BLaER1 (cell line): Measurements from ENCODE around the gene CATSPERZ.

ENCODE experiments used
- H3K27ac ChIP-seq: shearing (Covaris generic); formaldehyde crosslinking; 2 replicates; pipeline ENCODE4 v1.8.1; 2022
- H3K27me3 ChIP-seq: shearing (Covaris generic); formaldehyde crosslinking; 2 replicates; pipeline ENCODE4 v1.8.1; 2022
- H3K36me3 ChIP-seq: shearing (Covaris generic); formaldehyde crosslinking; 2 replicates; pipeline ENCODE4 v1.8.1; 2022
- H3K4me1 ChIP-seq: shearing (Covaris generic); formaldehyde crosslinking; 2 replicates; pipeline ENCODE4 v1.8.1; 2022
- H3K4me2 ChIP-seq: shearing (Covaris generic); formaldehyde crosslinking; 2 replicates; pipeline ENCODE4 v1.8.1; 2022
- H3K4me3 ChIP-seq: shearing (Covaris generic); formaldehyde crosslinking; 2 replicates; pipeline ENCODE4 v1.8.1; 2022
- H3K9ac ChIP-seq: shearing (Covaris generic); formaldehyde crosslinking; 2 replicates; pipeline ENCODE4 v1.8.1; 2022
- H3K9me3 ChIP-seq: shearing (Covaris generic); formaldehyde crosslinking; 2 replicates; pipeline ENCODE4 v1.8.1; 2022
- H4K20me1 ChIP-seq: shearing (Covaris generic); formaldehyde crosslinking; 2 replicates; pipeline ENCODE4 v1.8.1; 2022
- Cebpa-rat ChIP-seq: shearing (Covaris generic); IDR thresholded peaks from 2 replicates; pipeline ENCODE4 v1.8.1; 2022

CATSPERZ gene

GRCh38 chr11:64299847-64300648 is at the start of gene CATSPERZ:
TSS of gene CATSPERZ (plus strand) at chr11:64300358. CDS start at chr11:64300411, 53 bp downstream.
- H3K9me3 ChIP-seq = no peaks in the 10 kb centered on the region
- H3K4me2 ChIP-seq = peak within 1 kb of the TSS; percentile 94
- no peak within 1 kb of the TSS for H3K9ac ChIP-seq
- no peaks in the 10 kb centered on the region for H3K36me3 ChIP-seq
- no peak for TF ChIP-seq Cebpa-rat
- no peak within 1 kb of the TSS for H3K27ac ChIP-seq
- H4K20me1 ChIP-seq = peaks cover 53% of the 10 kb centered on the region
- peaks cover 32% of the 10 kb centered on the region for H3K4me1 ChIP-seq
- H3K27me3 ChIP-seq = peaks cover 70% of the 10 kb centered on the region
- peak within 1 kb of the TSS; percentile 59 for H3K4me3 ChIP-seq

- peak overlapping the region; percentile 97 for H3K27ac ChIP-seq
- H3K4me1 ChIP-seq = peaks cover 66% of the 10 kb centered on the region
- H3K36me3 ChIP-seq = peaks cover 15% of the 10 kb centered on the region
- peak overlapping the region; percentile 86 for H3K9ac ChIP-seq
- H3K27me3 ChIP-seq = no peaks in the 10 kb centered on the region
- TF ChIP-seq Cebpa-rat = no peak
- H3K9me3 ChIP-seq = no peaks in the 10 kb centered on the region
- H3K4me3 ChIP-seq = peak overlapping the region; percentile 92
- peaks cover 35% of the 10 kb centered on the region for H4K20me1 ChIP-seq
- peak overlapping the region; percentile 97 for H3K4me2 ChIP-seq
Measured at GRCh38 chr11:64250415-64251015, 49.6 kb upstream of the CATSPERZ start.

- Histone ChIP-seq H3K9ac (peak within 1 kb of the TSS; percentile 86), H3K27me3 (no peaks in the 10 kb centered on the region), H3K4me1 (peaks cover 66% of the 10 kb centered on the region), H3K9me3 (no peaks in the 10 kb centered on the region), H3K27ac (peak within 1 kb of the TSS; percentile 97), H3K4me2 (peak within 1 kb of the TSS; percentile 97), H4K20me1 (peaks cover 33% of the 10 kb centered on the region), H3K4me3 (peak within 1 kb of the TSS; percentile 92), H3K36me3 (peaks cover 22% of the 10 kb centered on the region)
- TF ChIP-seq Cebpa-rat = no peak
Measured at GRCh38 chr11:64251016-64251752, 49.0 kb upstream of the CATSPERZ start, which contains the start of gene PLCB3. TSS of gene PLCB3 (plus strand) at chr11:64251530. CDS start at chr11:64251650, 120 bp downstream.

GRCh38 chr11:64251753-64252002 is 48.5 kb upstream of the CATSPERZ start:
- Histone ChIP-seq H3K36me3 (peaks cover 27% of the 10 kb centered on the region), H3K27me3 (no peaks in the 10 kb centered on the region), H4K20me1 (peaks cover 33% of the 10 kb centered on the region), H3K9ac (peak overlapping the region; percentile 86), H3K9me3 (no peaks in the 10 kb centered on the region), H3K4me2 (peak overlapping the region; percentile 97), H3K4me3 (peak overlapping the region; percentile 92), H3K4me1 (peaks cover 66% of the 10 kb centered on the region), H3K27ac (peak overlapping the region; percentile 97)
- TF ChIP-seq Cebpa-rat = no peak

- H3K36me3 ChIP-seq = peaks cover 33% of the 10 kb centered on the region
- peak overlapping the region; percentile 86 for H3K9ac ChIP-seq
- H3K4me2 ChIP-seq = peak overlapping the region; percentile 97
- no peak for TF ChIP-seq Cebpa-rat
- no peaks in the 10 kb centered on the region for H3K9me3 ChIP-seq
- peaks cover 66% of the 10 kb centered on the region for H3K4me1 ChIP-seq
- peaks cover 33% of the 10 kb centered on the region for H4K20me1 ChIP-seq
- peak overlapping the region; percentile 97 for H3K27ac ChIP-seq
- H3K27me3 ChIP-seq = no peaks in the 10 kb centered on the region
- peak overlapping the region; percentile 92 for H3K4me3 ChIP-seq
Measured at GRCh38 chr11:64252003-64252872, 47.9 kb upstream of the CATSPERZ start.

GRCh38 chr11:64253043-64253442 is 47.1 kb upstream of the CATSPERZ start:
- no peaks in the 10 kb centered on the region for H3K27me3 ChIP-seq
- peak overlapping the region; percentile 86; the same call in 1 of the 2 replicates for H3K9ac ChIP-seq
- peaks cover 33% of the 10 kb centered on the region for H4K20me1 ChIP-seq
- peaks cover 58% of the 10 kb centered on the region for H3K4me1 ChIP-seq
- H3K4me3 ChIP-seq = peak overlapping the region; percentile 92
- H3K9me3 ChIP-seq = no peaks in the 10 kb centered on the region
- no peak overlapping the region for H3K27ac ChIP-seq
- peak overlapping the region; percentile 97 for H3K4me2 ChIP-seq
- TF ChIP-seq Cebpa-rat = no peak
- peaks cover 41% of the 10 kb centered on the region for H3K36me3 ChIP-seq

- no peak for TF ChIP-seq Cebpa-rat
- peaks cover 33% of the 10 kb centered on the region for H4K20me1 ChIP-seq
- H3K9me3 ChIP-seq = no peaks in the 10 kb centered on the region
- H3K27ac ChIP-seq = peak overlapping the region; percentile 45
- H3K36me3 ChIP-seq = peaks cover 45% of the 10 kb centered on the region
- H3K4me1 ChIP-seq = peaks cover 54% of the 10 kb centered on the region
- peak overlapping the region; percentile 86; the same call in 1 of the 2 replicates for H3K9ac ChIP-seq
- peak overlapping the region; percentile 92; the same call in 1 of the 2 replicates for H3K4me3 ChIP-seq
- no peaks in the 10 kb centered on the region for H3K27me3 ChIP-seq
- H3K4me2 ChIP-seq = peak overlapping the region; percentile 97
Measured at GRCh38 chr11:64253481-64253880, 46.7 kb upstream of the CATSPERZ start.

- no peaks in the 10 kb centered on the region for H3K27me3 ChIP-seq
- peaks cover 33% of the 10 kb centered on the region for H4K20me1 ChIP-seq
- TF ChIP-seq Cebpa-rat = no peak
- H3K9me3 ChIP-seq = no peaks in the 10 kb centered on the region
- H3K9ac ChIP-seq = peak overlapping the region; percentile 86; the same call in 1 of the 2 replicates
- H3K27ac ChIP-seq = peak overlapping the region; percentile 45; the same call in 1 of the 2 replicates
- peaks cover 46% of the 10 kb centered on the region for H3K4me1 ChIP-seq
- peak overlapping the region; percentile 97 for H3K4me2 ChIP-seq
- H3K4me3 ChIP-seq = no peak overlapping the region
- H3K36me3 ChIP-seq = peaks cover 54% of the 10 kb centered on the region
Measured at GRCh38 chr11:64254326-64254725, 45.8 kb upstream of the CATSPERZ start.
